OCI-LY7 (cell line): Measurements from ENCODE around the gene CEP20. TPM values are rescaled to one million over a fixed set of nuclear protein-coding genes. Genes with fewer than 3 reads are reported as not detected.

ENCODE experiments used
- BruUV-seq: library from RNA; stranded (reverse); fragments of 400-500 nt; replicated peaks from 2 replicates; lab custom pipeline; 2021; lab: Mats Ljungman, UMichigan
- CTCF ChIA-PET: fragments of 300-600 bp; sonication (Branson Sonifier 250); formaldehyde crosslinking; loops from one replicate; lab custom pipeline; 2022; ENCODE audit warnings: antibody characterized with exemption; ENCODE audit not compliant: unreplicated experiment; lab: Charles Lee
- POLR2A ChIA-PET: fragments of 300-600 bp; sonication (Branson Sonifier 250); formaldehyde crosslinking; loops from one replicate; lab custom pipeline; 2022; ENCODE audit warnings: antibody characterized with exemption; lab: Charles Lee
- DNase-seq: peaks from one replicate; pipeline ENCODE4 v3.0.0-alpha.2; 2015; ENCODE audit warnings: low spot score
- H2AFZ ChIP-seq: fragments of 200-600 bp; sonication (generic), shearing (Covaris generic); 2 replicates; pipeline ENCODE4 v1.6.1; 2014; ENCODE audit warnings: mild to moderate bottlenecking, antibody characterized with exemption, low read length, moderate library complexity
- H3K27ac ChIP-seq: fragments of 200-600 bp; sonication (generic); 2 replicates; pipeline ENCODE4 v1.5.1; 2014; ENCODE audit warnings: mixed run types, low read depth, mild to moderate bottlenecking, moderate library complexity, low read length, inconsistent platforms; ENCODE audit not compliant: poor library complexity, severe bottlenecking
- H3K36me3 ChIP-seq: fragments of 200-600 bp; sonication (generic); 2 replicates; pipeline ENCODE4 v1.6.1; 2014; ENCODE audit warnings: mild to moderate bottlenecking, antibody characterized with exemption, low read length, moderate library complexity, mixed read lengths; ENCODE audit not compliant: insufficient read depth
- H3K4me1 ChIP-seq: fragments of 200-600 bp; sonication (generic); 2 replicates; pipeline ENCODE4 v1.5.1; 2014; ENCODE audit warnings: mild to moderate bottlenecking, low read length; ENCODE audit not compliant: insufficient read depth, poor library complexity, severe bottlenecking
- H3K4me2 ChIP-seq: fragments of 200-600 bp; sonication (generic); 2 replicates; pipeline ENCODE4 v1.6.1; 2014; ENCODE audit warnings: mild to moderate bottlenecking, low read length
- H3K4me3 ChIP-seq: fragments of 200-600 bp; sonication (generic); 2 replicates; pipeline ENCODE4 v1.5.1; 2014; ENCODE audit warnings: mild to moderate bottlenecking, low read depth, low read length; ENCODE audit not compliant: poor library complexity, severe bottlenecking
- H3K79me2 ChIP-seq: fragments of 200-600 bp; sonication (generic); 2 replicates; pipeline ENCODE4 v1.6.1; 2016; ENCODE audit warnings: low read depth, mild to moderate bottlenecking, low read length, moderate library complexity, mixed read lengths; ENCODE audit not compliant: insufficient read depth
- H3K9me2 ChIP-seq: fragments of 200-600 bp; sonication (generic); 2 replicates; pipeline ENCODE4 v1.6.1; 2016; ENCODE audit warnings: mild to moderate bottlenecking, low read length, mixed read lengths; ENCODE audit not compliant: insufficient read depth
- H3K9me3 ChIP-seq: fragments of 200-600 bp; sonication (generic); 2 replicates; pipeline ENCODE4 v1.6.1; 2014; ENCODE audit warnings: mild to moderate bottlenecking, mixed run types, low read length, mixed read lengths
- H4K20me1 ChIP-seq: fragments of 200-600 bp; sonication (generic); 2 replicates; pipeline ENCODE4 v1.6.1; 2014; ENCODE audit warnings: mild to moderate bottlenecking, antibody characterized with exemption, low read length, moderate library complexity, mixed read lengths; ENCODE audit not compliant: insufficient read depth
- EZH2phosphoT487 ChIP-seq: fragments of 200-600 bp; sonication (generic); IDR thresholded peaks from 2 replicates; pipeline ENCODE4 v1.6.1; 2018; ENCODE audit warnings: low read depth, borderline replicate concordance, mild to moderate bottlenecking, mixed run types, antibody characterized with exemption, low read length, moderate library complexity, mixed read lengths
- intact Hi-C: fragments of 100-400 bp; cut with micrococcal nuclease; formaldehyde crosslinking; loops from one replicate; pipeline ENCODE4 v1.10.0; 2022; ENCODE audit not compliant: unreplicated experiment
- total RNA-seq, 2 experiments: library from RNA; depleted of rRNA in 1 of 2; stranded (reverse); fragments of >200 nt in 1 of 2; shearing (Covaris generic) in 1 of 2; gene quantifications; 2 replicates each; pipeline ENCODE4 v1.2.3, GENCODE V29; 2014 to 2022
- TF ChIP-seq, protein P1 (sequence below): fragments of 200-600 bp; sonication (generic); conservative IDR thresholded peaks from 2 replicates; pipeline ENCODE4 v1.5.1; 2014; ENCODE audit warnings: mild to moderate bottlenecking, antibody characterized with exemption, low read length, moderate library complexity, mixed read lengths

Gene CEP20
- total RNA-seq, 2 experiments from 2014 or later, result 36.6 to 62.8 TPM

GRCh38 chr16:15856182-15856581 is 32.2 kb downstream of the CEP20 start:
- Histone ChIP-seq H3K9me2 (no peaks in the 10 kb centered on the region), H4K20me1 (no peaks in the 10 kb centered on the region), H2AFZ (peak overlapping the region; percentile 44; the same call in 1 of the 2 replicates), H3K9me3 (no peaks in the 10 kb centered on the region), H3K27ac (peak overlapping the region; percentile 96), H3K4me3 (peak overlapping the region; percentile 73), H3K79me2 (peaks cover 14% of the 10 kb centered on the region), H3K4me1 (peaks cover 68% of the 10 kb centered on the region), H3K4me2 (peak overlapping the region; percentile 96), H3K36me3 (no peaks in the 10 kb centered on the region)
- intact Hi-C loops, result loop anchor here (2.0 kb wide), 1 partner anchor 241 kb away; no protein-coding TSS in a partner anchor
- peak; percentile 55 for DNase-seq
- TF ChIP-seq, protein P1, sequence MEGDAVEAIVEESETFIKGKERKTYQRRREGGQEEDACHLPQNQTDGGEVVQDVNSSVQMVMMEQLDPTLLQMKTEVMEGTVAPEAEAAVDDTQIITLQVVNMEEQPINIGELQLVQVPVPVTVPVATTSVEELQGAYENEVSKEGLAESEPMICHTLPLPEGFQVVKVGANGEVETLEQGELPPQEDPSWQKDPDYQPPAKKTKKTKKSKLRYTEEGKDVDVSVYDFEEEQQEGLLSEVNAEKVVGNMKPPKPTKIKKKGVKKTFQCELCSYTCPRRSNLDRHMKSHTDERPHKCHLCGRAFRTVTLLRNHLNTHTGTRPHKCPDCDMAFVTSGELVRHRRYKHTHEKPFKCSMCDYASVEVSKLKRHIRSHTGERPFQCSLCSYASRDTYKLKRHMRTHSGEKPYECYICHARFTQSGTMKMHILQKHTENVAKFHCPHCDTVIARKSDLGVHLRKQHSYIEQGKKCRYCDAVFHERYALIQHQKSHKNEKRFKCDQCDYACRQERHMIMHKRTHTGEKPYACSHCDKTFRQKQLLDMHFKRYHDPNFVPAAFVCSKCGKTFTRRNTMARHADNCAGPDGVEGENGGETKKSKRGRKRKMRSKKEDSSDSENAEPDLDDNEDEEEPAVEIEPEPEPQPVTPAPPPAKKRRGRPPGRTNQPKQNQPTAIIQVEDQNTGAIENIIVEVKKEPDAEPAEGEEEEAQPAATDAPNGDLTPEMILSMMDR, result no peak
- no peak for TF ChIP-seq EZH2phosphoT487
- TSS peak; percentile 83 for BruUV-seq
- ChIA-PET POLR2A (interaction anchor here (0.6 to 1.0 kb wide), 2 partner anchors 32 to 204 kb away, joined by 3 to 4 read pairs; partner anchors contain the start of gene CEP20), CTCF (no interaction called here)

GRCh38 chr16:15855704-15856003 is 32.7 kb downstream of the CEP20 start:
- DNase-seq, result peak; percentile 89
- Histone ChIP-seq H3K9me3 (no peaks in the 10 kb centered on the region), H3K27ac (peak overlapping the region; percentile 96), H3K4me3 (peak overlapping the region; percentile 73), H2AFZ (peak overlapping the region; percentile 44; the same call in 1 of the 2 replicates), H3K79me2 (peaks cover 14% of the 10 kb centered on the region), H3K4me2 (peak overlapping the region; percentile 96), H4K20me1 (no peaks in the 10 kb centered on the region), H3K36me3 (no peaks in the 10 kb centered on the region), H3K4me1 (peaks cover 71% of the 10 kb centered on the region), H3K9me2 (no peaks in the 10 kb centered on the region)
- ChIA-PET CTCF (no interaction called here), POLR2A (interaction anchor here (0.6 to 0.9 kb wide), 3 partner anchors 12 to 250 kb away, joined by 3 read pairs; no protein-coding TSS in a partner anchor)
- intact Hi-C loops, result loop anchor here (2.0 kb wide), 2 partner anchors 241 to 249 kb away; no protein-coding TSS in a partner anchor
- TF ChIP-seq EZH2phosphoT487, result no peak
- TF ChIP-seq, protein P1, result no peak
- no TSS peak for BruUV-seq
